Karpas-422 (cell line): ENCODE data around the gene TMEM132A. TPM values are rescaled to one million over a fixed set of nuclear protein-coding genes. Genes with fewer than 3 reads are reported as not detected.
A peak's percentile ranks its signal among the peaks of the same experiment; 100 is the strongest.

Experiments used
- DNase-seq: peaks from one replicate; pipeline ENCODE4 v3.0.0-alpha.2; 2015
- H2AFZ ChIP-seq: fragments of 200-600 bp; sonication (generic); 2 replicates; pipeline ENCODE4 v1.6.1; 2014; ENCODE audit warnings: antibody characterized with exemption, low read length, mixed read lengths
- H3K27ac ChIP-seq: fragments of 200-600 bp; sonication (generic); 2 replicates; pipeline ENCODE4 v1.5.1; 2014; ENCODE audit warnings: mild to moderate bottlenecking, low read length, moderate library complexity
- H3K27me3 ChIP-seq: fragments of 200-600 bp; sonication (generic); 2 replicates; pipeline ENCODE4 v1.6.1; 2014; ENCODE audit warnings: low read length, mixed read lengths
- H3K36me3 ChIP-seq: fragments of 200-600 bp; sonication (generic); 2 replicates; pipeline ENCODE4 v1.6.1; 2014; ENCODE audit warnings: low read length, mixed read lengths; ENCODE audit not compliant: insufficient read depth
- H3K4me1 ChIP-seq: fragments of 200-600 bp; sonication (generic); 2 replicates; pipeline ENCODE4 v1.6.1; 2014; ENCODE audit warnings: mild to moderate bottlenecking, low read length, mixed read lengths
- H3K4me2 ChIP-seq: fragments of 200-600 bp; sonication (generic); 2 replicates; pipeline ENCODE4 v1.6.1; 2014; ENCODE audit warnings: low read length, low read depth, mild to moderate bottlenecking; ENCODE audit not compliant: poor library complexity, severe bottlenecking
- H3K4me3 ChIP-seq: fragments of 200-600 bp; sonication (generic); 2 replicates; pipeline ENCODE4 v1.5.1; 2014; ENCODE audit warnings: mild to moderate bottlenecking, antibody characterized with exemption, low read length, mixed read lengths
- H3K79me2 ChIP-seq: fragments of 200-600 bp; sonication (generic); 2 replicates; pipeline ENCODE4 v1.6.1; 2014; ENCODE audit warnings: mild to moderate bottlenecking, low read length, mixed read lengths
- H3K9ac ChIP-seq: fragments of 200-600 bp; sonication (generic); 2 replicates; pipeline ENCODE4 v1.6.0; 2014; ENCODE audit warnings: low read length
- H3K9me2 ChIP-seq: fragments of 200-600 bp; sonication (generic), shearing (Covaris generic); replicated peaks from 2 replicates; pipeline ENCODE4 v1.6.0; 2014; ENCODE audit warnings: mild to moderate bottlenecking, low read length, moderate library complexity; ENCODE audit not compliant: insufficient read depth
- H3K9me3 ChIP-seq: fragments of 300-700, 200-600 bp; sonication (generic); 2 replicates; pipeline ENCODE4 v1.6.1; 2014; ENCODE audit warnings: low read length, mixed read lengths
- H4K20me1 ChIP-seq: fragments of 200-600 bp; sonication (generic); 2 replicates; pipeline ENCODE4 v1.6.1; 2014; ENCODE audit warnings: mild to moderate bottlenecking, antibody characterized with exemption, low read length, low read depth; ENCODE audit not compliant: insufficient read depth
- total RNA-seq: library from RNA; depleted of rRNA; stranded (reverse); fragments of >200 nt; shearing (Covaris generic); gene quantifications from 2 replicates; pipeline ENCODE4 v1.2.3, GENCODE V29; 2014; ENCODE audit warnings: low replicate concordance

Gene TMEM132A
- total RNA-seq, 1 experiment from 2014 or later = 1.6 TPM

DNA sequence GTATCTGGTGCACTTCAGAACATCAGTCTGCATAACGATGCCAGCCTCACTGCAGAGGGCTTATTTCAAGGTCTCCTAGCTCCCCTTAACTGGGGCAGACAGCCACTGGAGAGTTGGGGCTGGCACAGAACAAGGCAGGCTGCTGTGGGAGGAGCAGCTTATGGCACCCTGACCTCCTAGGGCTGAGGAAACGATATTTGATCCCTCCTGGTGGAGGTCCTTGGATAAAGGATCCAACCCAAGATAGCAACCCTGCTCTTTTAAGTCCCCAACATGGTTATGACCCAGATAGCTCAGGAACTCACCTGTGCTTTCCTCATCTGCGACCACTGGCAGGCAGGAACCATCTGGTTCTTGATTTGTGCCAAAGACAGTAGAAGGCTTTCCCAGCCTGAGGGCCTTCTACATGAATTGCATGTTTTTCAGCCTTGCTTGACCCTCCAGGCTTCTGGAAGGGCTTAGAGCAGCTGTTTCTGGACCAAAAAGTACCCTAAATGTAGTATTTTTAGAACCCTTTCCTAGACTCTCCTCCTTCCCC is 7.5 kb upstream of the TMEM132A start:
- H3K4me1 ChIP-seq = peaks cover 65% of the 10 kb centered on the region
- no peaks in the 10 kb centered on the region for H3K9me3 ChIP-seq
- H4K20me1 ChIP-seq = no peaks in the 10 kb centered on the region
- H2AFZ ChIP-seq = no peak overlapping the region
- H3K27ac ChIP-seq = peak overlapping the region; percentile 85
- H3K79me2 ChIP-seq = peaks cover 48% of the 10 kb centered on the region
- DNase-seq = no peak
- no peak overlapping the region for H3K4me3 ChIP-seq
- H3K9ac ChIP-seq = peak overlapping the region; percentile 16; the same call in 1 of the 2 replicates
- H3K4me2 ChIP-seq = peak overlapping the region; percentile 98
- peaks cover 14% of the 10 kb centered on the region for H3K36me3 ChIP-seq
- H3K9me2 ChIP-seq = no peaks in the 10 kb centered on the region
- H3K27me3 ChIP-seq = no peaks in the 10 kb centered on the region

DNA sequence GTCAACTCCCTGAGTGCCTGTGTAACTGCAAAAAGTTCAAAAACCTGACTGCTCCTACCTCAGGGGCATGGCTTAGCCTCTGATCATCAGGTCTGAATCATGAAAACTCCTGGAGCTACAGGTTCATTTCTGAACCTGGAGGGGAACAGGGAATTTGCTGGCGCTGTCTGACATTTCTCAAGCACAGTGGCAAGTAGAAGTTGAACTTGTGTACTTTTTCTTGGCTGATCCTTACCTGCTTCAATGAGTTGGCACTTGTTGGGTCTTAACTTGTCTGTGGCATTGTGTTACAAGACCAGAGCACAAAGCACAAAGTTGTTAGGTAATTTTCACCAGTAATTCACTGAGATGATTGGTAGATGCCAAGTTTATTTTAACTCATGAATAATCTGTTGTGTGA is 7.0 kb upstream of the TMEM132A start:
- Histone ChIP-seq H3K9me3 (no peaks in the 10 kb centered on the region), H3K27ac (peak overlapping the region; percentile 85), H3K4me1 (peaks cover 65% of the 10 kb centered on the region)

DNA sequence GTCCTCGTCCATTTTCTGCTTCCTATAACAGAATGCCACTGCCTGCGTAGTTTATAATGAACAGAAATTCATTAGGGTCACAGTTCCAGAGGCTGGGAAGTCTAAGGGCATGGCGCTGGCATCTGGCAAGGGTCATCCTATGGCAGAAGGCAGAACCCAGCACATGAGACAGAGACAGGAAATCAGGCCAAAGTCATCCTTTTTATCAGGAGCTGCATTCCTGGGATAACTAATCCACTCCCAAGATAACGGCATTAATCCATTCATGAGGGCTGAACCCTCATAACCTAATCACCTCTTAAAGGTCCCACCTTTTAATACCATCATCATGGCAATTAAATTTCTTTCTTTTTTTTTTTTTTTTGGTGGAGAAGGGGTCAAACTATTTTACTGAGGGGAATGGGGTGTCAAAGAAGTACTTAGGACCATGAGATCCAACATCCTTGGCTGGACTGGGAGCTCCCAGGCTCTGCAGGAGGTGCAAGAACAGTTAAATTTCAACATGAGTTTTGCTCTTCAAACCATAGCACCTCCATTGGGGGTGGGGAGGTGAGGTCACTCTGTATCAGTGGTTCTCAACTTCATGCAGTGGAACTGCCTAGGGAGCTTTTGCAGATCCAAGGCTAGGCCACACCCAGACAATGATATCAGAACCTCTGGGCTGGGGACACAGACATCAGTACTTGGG is 5.9 kb upstream of the TMEM132A start:
- no peaks in the 10 kb centered on the region for H3K9me2 ChIP-seq
- no peak overlapping the region for H2AFZ ChIP-seq
- no peaks in the 10 kb centered on the region for H3K9me3 ChIP-seq
- H3K79me2 ChIP-seq = peaks cover 48% of the 10 kb centered on the region
- DNase-seq = no peak
- H4K20me1 ChIP-seq = no peaks in the 10 kb centered on the region
- peaks cover 14% of the 10 kb centered on the region for H3K36me3 ChIP-seq
- H3K27me3 ChIP-seq = no peaks in the 10 kb centered on the region
- H3K4me2 ChIP-seq = peak overlapping the region; percentile 52
- peak overlapping the region; percentile 49 for H3K9ac ChIP-seq
- H3K4me1 ChIP-seq = peaks cover 60% of the 10 kb centered on the region
- peak overlapping the region; percentile 76 for H3K27ac ChIP-seq
- peak overlapping the region; percentile 4; the same call in 1 of the 2 replicates for H3K4me3 ChIP-seq

More for the DNA sequence above, 7.0 kb upstream of the TMEM132A start:
- DNase-seq = no peak
- Histone ChIP-seq H4K20me1 (no peaks in the 10 kb centered on the region), H3K36me3 (peaks cover 14% of the 10 kb centered on the region), H3K4me3 (no peak overlapping the region), H2AFZ (no peak overlapping the region), H3K9me2 (no peaks in the 10 kb centered on the region), H3K9ac (peak overlapping the region; percentile 16; the same call in 1 of the 2 replicates), H3K27me3 (no peaks in the 10 kb centered on the region), H3K79me2 (peaks cover 48% of the 10 kb centered on the region), H3K4me2 (no peak overlapping the region)

DNA sequence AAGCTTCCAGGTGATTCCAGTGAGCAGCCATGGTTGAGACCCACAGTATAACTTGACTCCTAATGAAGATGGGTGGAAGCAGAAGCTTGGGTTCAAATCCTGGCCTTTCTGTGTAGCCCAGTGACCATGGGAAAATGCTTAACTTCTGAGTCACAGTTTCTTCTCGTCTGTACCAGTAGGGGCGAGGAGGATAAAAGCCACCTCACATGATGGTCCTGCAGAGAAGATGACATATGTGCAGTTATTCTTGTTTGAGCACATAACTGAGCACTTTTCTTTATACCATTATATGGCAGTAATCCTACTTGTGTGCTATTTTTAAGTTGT is 5.4 kb upstream of the TMEM132A start:
- H3K4me1 ChIP-seq = peaks cover 61% of the 10 kb centered on the region
- H3K9me2 ChIP-seq = no peaks in the 10 kb centered on the region
- peak overlapping the region; percentile 52 for H3K4me2 ChIP-seq
- H3K9ac ChIP-seq = peak overlapping the region; percentile 49
- H3K4me3 ChIP-seq = peak overlapping the region; percentile 4; the same call in 1 of the 2 replicates
- H2AFZ ChIP-seq = no peak overlapping the region
- no peak for DNase-seq
- peak overlapping the region; percentile 76 for H3K27ac ChIP-seq
- H3K9me3 ChIP-seq = no peaks in the 10 kb centered on the region
- H3K79me2 ChIP-seq = peaks cover 48% of the 10 kb centered on the region
- peaks cover 14% of the 10 kb centered on the region for H3K36me3 ChIP-seq
- no peaks in the 10 kb centered on the region for H4K20me1 ChIP-seq
- no peaks in the 10 kb centered on the region for H3K27me3 ChIP-seq

DNA sequence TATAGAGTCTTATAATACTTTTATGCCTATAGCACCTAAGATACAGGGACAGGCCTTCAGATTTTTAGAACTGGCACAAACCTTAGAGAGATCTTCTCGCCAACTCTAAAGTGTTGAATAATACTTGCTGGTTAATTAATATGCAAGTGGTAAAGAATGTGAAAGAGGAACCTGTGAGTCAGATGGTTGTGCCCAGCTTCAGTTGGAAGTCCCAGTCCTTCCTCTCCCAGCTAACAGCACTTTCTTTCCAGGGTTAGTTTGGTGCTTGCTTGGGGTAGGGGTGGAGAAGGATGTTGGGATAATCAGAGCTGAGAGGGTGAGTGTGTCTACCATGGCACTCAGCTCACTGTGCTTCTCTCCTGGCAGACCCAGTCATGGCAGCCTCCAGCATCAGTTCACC is 4.9 kb upstream of the TMEM132A start:
- Histone ChIP-seq H3K9ac (peak overlapping the region; percentile 49), H3K27ac (peak overlapping the region; percentile 76), H4K20me1 (no peaks in the 10 kb centered on the region), H3K9me2 (no peaks in the 10 kb centered on the region), H3K79me2 (peaks cover 45% of the 10 kb centered on the region), H3K9me3 (no peaks in the 10 kb centered on the region), H3K4me3 (peak overlapping the region; percentile 4; the same call in 1 of the 2 replicates), H2AFZ (no peak overlapping the region), H3K4me2 (peak overlapping the region; percentile 52), H3K4me1 (peaks cover 61% of the 10 kb centered on the region), H3K36me3 (peaks cover 14% of the 10 kb centered on the region), H3K27me3 (no peaks in the 10 kb centered on the region)
- DNase-seq = peak; percentile 66

DNA sequence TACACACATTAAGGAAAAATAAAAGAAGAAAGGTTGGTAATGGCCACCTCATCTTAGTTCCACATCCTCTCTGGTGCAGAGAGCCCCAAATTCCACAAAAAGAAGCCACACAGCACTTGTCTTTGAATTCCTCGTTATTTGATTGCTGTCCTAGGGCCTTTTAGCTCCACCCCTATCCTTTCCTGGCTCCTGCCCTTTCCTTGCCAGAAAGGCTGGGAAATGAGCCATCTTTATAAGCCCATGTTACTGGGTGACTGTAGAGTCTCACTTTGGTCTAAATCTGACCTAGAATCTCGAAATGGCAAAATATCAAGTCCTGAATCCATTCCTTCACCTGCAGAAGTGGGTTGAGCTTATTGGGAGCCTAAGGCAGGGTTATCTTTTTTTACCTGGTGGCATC is 4.3 kb upstream of the TMEM132A start:
- Histone ChIP-seq H3K27ac (peak overlapping the region; percentile 76), H3K9me3 (no peaks in the 10 kb centered on the region), H3K4me1 (peaks cover 62% of the 10 kb centered on the region), H4K20me1 (no peaks in the 10 kb centered on the region), H3K27me3 (no peaks in the 10 kb centered on the region), H2AFZ (no peak overlapping the region), H3K4me3 (peak overlapping the region; percentile 4; the same call in 1 of the 2 replicates), H3K4me2 (no peak overlapping the region), H3K9me2 (no peaks in the 10 kb centered on the region), H3K36me3 (peaks cover 14% of the 10 kb centered on the region), H3K9ac (no peak overlapping the region), H3K79me2 (peaks cover 39% of the 10 kb centered on the region)
- no peak for DNase-seq

DNA sequence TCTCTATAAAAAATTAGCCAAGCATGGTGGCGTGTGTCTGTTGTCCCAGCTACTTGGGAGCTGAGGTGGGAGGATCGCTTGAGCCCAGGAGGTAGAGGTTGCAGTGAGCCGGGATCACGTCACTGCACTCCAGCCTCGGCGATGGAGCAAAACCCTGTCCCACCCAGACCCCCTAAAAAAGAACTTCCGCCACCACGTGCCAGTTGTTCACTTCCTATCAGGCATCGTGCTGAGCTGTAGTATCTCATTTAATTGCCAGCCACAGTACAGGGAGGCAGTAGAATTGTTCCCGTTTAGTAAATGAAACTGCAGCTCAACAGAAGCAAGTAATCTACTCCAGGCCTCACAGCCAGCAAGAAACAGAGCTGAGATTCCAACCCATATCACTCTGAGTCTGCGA is 3.0 kb upstream of the TMEM132A start:
- Histone ChIP-seq H3K4me2 (no peak overlapping the region), H3K79me2 (peaks cover 26% of the 10 kb centered on the region), H2AFZ (no peak overlapping the region), H3K9me3 (no peaks in the 10 kb centered on the region), H3K9ac (no peak overlapping the region), H3K4me1 (peaks cover 61% of the 10 kb centered on the region), H3K27me3 (no peaks in the 10 kb centered on the region), H3K9me2 (no peaks in the 10 kb centered on the region), H4K20me1 (no peaks in the 10 kb centered on the region), H3K4me3 (no peak overlapping the region), H3K27ac (no peak overlapping the region), H3K36me3 (peaks cover 14% of the 10 kb centered on the region)
- DNase-seq = no peak

DNA sequence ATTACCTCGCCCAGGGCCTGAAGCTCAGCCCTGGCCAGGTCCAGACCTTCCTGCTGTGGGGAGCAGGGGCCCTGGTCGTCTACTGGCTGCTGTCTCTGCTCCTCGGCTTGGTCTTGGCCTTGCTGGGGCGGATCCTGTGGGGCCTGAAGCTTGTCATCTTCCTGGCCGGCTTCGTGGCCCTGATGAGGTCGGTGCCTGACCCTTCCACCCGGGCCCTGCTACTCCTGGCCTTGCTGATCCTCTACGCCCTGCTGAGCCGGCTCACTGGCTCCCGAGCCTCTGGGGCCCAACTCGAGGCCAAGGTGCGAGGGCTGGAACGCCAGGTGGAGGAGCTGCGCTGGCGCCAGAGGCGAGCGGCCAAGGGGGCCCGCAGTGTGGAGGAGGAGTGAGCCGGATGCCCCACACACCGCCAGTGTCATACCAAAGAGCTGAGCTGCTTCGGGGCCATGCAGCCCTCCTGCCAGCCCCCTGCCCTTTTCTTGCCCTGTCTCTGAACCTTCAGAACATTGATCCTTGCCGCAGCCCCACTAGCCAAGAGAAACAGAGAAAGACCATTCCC is 2.4 kb upstream of the TMEM132A start:
- H3K4me1 ChIP-seq = peaks cover 55% of the 10 kb centered on the region
- H3K27ac ChIP-seq = no peak overlapping the region
- H3K9ac ChIP-seq = no peak overlapping the region
- DNase-seq = no peak
- no peaks in the 10 kb centered on the region for H4K20me1 ChIP-seq
- H3K9me3 ChIP-seq = no peaks in the 10 kb centered on the region
- H3K4me3 ChIP-seq = no peak overlapping the region
- no peaks in the 10 kb centered on the region for H3K9me2 ChIP-seq
- H3K4me2 ChIP-seq = no peak overlapping the region
- peaks cover 20% of the 10 kb centered on the region for H3K79me2 ChIP-seq
- H3K27me3 ChIP-seq = no peaks in the 10 kb centered on the region
- peaks cover 14% of the 10 kb centered on the region for H3K36me3 ChIP-seq
- H2AFZ ChIP-seq = no peak overlapping the region
